Loucy (cell line): ENCODE measurements around the gene LDAH.

Source experiments
- H2AFZ ChIP-seq: fragments of 200-600 bp; sonication (generic); 2 replicates; pipeline ENCODE4 v1.6.0; 2016; ENCODE audit warnings: antibody characterized with exemption, mild to moderate bottlenecking, low read length, moderate library complexity
- H3F3A ChIP-seq: fragments of 200-600 bp; 2 replicates; pipeline ENCODE4 v1.6.0; 2016; ENCODE audit warnings: antibody characterized with exemption, low read depth, mild to moderate bottlenecking
- H3K27me3 ChIP-seq: fragments of 200-600 bp; sonication (generic); 2 replicates; pipeline ENCODE4 v1.6.1; 2014; ENCODE audit warnings: low read length, mild to moderate bottlenecking; ENCODE audit not compliant: insufficient read depth, poor library complexity, severe bottlenecking
- H3K36me3 ChIP-seq: fragments of 200-600 bp; sonication (generic); 2 replicates; pipeline ENCODE4 v1.6.1; 2016; ENCODE audit warnings: low read length; ENCODE audit not compliant: insufficient read depth
- H3K4me1 ChIP-seq: fragments of 200-600 bp; sonication (generic); 2 replicates; pipeline ENCODE4 v1.5.1; 2014; ENCODE audit warnings: low read length, mild to moderate bottlenecking; ENCODE audit not compliant: insufficient read depth, poor library complexity, severe bottlenecking
- H3K4me2 ChIP-seq: fragments of 200-600 bp; sonication (generic); 2 replicates; pipeline ENCODE4 v1.6.0; 2014; ENCODE audit warnings: antibody characterized with exemption, low read length, low read depth, mild to moderate bottlenecking; ENCODE audit not compliant: poor library complexity, severe bottlenecking
- H3K4me3 ChIP-seq: fragments of 200-600 bp; sonication (generic); 2 replicates; pipeline ENCODE4 v1.5.1; 2014; ENCODE audit warnings: low read length, mild to moderate bottlenecking, mixed read lengths; ENCODE audit not compliant: poor library complexity, severe bottlenecking
- H3K79me2 ChIP-seq: fragments of 200-600 bp; sonication (generic); 2 replicates; pipeline ENCODE4 v1.6.1; 2014; ENCODE audit warnings: low read length; ENCODE audit not compliant: insufficient read depth
- H3K9ac ChIP-seq: fragments of 200-600 bp; sonication (generic); 2 replicates; pipeline ENCODE4 v1.6.0; 2014; ENCODE audit warnings: mild to moderate bottlenecking, low read depth, low read length, moderate library complexity; ENCODE audit not compliant: poor library complexity, severe bottlenecking
- H3K9me2 ChIP-seq: fragments of 200-600 bp; sonication (generic); replicated peaks from 2 replicates; pipeline ENCODE4 v1.6.1; 2016; ENCODE audit warnings: low read depth, low read length, mixed read lengths
- H3K9me3 ChIP-seq: fragments of 200-600 bp; sonication (generic); 2 replicates; pipeline ENCODE4 v1.6.1; 2014; ENCODE audit warnings: mild to moderate bottlenecking, antibody characterized with exemption, low read length, low read depth; ENCODE audit not compliant: insufficient read depth
- H4K20me1 ChIP-seq: fragments of 200-600 bp; sonication (generic); 2 replicates; pipeline ENCODE4 v1.6.0; 2014; ENCODE audit warnings: antibody characterized with exemption, low read length, mild to moderate bottlenecking; ENCODE audit not compliant: insufficient read depth, poor library complexity, severe bottlenecking
- EZH2phosphoT487 ChIP-seq: fragments of 200-600 bp; IDR thresholded peaks from 2 replicates; pipeline ENCODE4 v1.6.1; 2018; ENCODE audit warnings: antibody characterized with exemption, mild to moderate bottlenecking, moderate library complexity, borderline replicate concordance
- TF ChIP-seq, protein P1 (sequence below): fragments of 200-600 bp; sonication (generic); conservative IDR thresholded peaks from 2 replicates; pipeline ENCODE4 v1.5.1; 2014; ENCODE audit warnings: mild to moderate bottlenecking, antibody characterized with exemption, low read length

The LDAH gene

DNA sequence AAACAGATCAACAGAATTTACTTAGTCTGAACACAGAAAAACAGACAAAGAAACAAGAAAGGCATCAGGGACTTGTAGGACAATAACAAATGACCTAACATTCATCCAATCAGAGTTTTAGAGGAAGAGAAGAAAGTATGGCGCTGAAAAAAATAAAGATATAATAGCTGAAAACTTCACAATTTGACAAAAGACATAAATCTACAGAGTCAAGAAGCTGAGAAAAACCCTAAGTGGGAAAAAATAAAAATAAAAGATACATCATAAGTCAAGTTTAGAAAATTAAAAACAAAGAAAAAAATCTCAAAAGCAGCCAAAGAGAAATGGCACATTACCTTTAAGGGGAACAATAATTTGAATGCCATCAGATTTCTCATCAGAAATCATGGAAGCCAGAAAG, 7.7 kb downstream of the LDAH start:
- TF ChIP-seq EZH2phosphoT487 = no peak
- TF ChIP-seq, protein P1, sequence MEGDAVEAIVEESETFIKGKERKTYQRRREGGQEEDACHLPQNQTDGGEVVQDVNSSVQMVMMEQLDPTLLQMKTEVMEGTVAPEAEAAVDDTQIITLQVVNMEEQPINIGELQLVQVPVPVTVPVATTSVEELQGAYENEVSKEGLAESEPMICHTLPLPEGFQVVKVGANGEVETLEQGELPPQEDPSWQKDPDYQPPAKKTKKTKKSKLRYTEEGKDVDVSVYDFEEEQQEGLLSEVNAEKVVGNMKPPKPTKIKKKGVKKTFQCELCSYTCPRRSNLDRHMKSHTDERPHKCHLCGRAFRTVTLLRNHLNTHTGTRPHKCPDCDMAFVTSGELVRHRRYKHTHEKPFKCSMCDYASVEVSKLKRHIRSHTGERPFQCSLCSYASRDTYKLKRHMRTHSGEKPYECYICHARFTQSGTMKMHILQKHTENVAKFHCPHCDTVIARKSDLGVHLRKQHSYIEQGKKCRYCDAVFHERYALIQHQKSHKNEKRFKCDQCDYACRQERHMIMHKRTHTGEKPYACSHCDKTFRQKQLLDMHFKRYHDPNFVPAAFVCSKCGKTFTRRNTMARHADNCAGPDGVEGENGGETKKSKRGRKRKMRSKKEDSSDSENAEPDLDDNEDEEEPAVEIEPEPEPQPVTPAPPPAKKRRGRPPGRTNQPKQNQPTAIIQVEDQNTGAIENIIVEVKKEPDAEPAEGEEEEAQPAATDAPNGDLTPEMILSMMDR = no peak
- H3K9me3 ChIP-seq = no peaks in the 10 kb centered on the region
- no peak overlapping the region for H3K4me3 ChIP-seq
- no peaks in the 10 kb centered on the region for H4K20me1 ChIP-seq
- H3K79me2 ChIP-seq = no peaks in the 10 kb centered on the region
- H3F3A ChIP-seq = no peaks in the 10 kb centered on the region
- H2AFZ ChIP-seq = no peak overlapping the region
- H3K36me3 ChIP-seq = no peaks in the 10 kb centered on the region
- H3K9ac ChIP-seq = no peak overlapping the region
- H3K27me3 ChIP-seq = no peaks in the 10 kb centered on the region
- no peaks in the 10 kb centered on the region for H3K4me1 ChIP-seq
- H3K9me2 ChIP-seq = no peaks in the 10 kb centered on the region
- no peak overlapping the region for H3K4me2 ChIP-seq

DNA sequence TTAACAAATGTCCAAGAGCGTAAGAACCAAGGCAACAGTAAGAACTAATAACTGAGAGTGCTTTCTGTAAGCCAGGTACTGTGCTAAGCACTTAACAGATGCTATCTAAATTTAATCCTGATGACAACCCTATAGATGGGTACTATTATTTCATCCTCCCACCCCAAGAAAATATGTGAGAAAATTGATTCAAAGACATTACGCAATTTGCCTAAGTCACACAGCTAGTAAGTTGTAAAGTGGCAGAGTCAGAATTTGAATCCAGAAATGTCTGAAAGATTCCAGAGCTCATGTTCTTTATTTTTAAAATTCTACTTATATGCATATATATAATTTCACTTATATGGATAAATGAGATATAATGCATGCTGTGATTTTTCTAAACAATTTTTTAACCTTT, 10.1 kb downstream of the LDAH start:
- no peak overlapping the region for H3K4me2 ChIP-seq
- H3K27me3 ChIP-seq = no peaks in the 10 kb centered on the region
- no peak overlapping the region for H3K9ac ChIP-seq
- H3K9me2 ChIP-seq = no peaks in the 10 kb centered on the region
- H2AFZ ChIP-seq = no peak overlapping the region
- TF ChIP-seq, protein P1 = no peak
- no peak for TF ChIP-seq EZH2phosphoT487
- H3K4me1 ChIP-seq = no peaks in the 10 kb centered on the region
- H3K36me3 ChIP-seq = no peaks in the 10 kb centered on the region
- no peaks in the 10 kb centered on the region for H3K79me2 ChIP-seq
- H3K9me3 ChIP-seq = no peaks in the 10 kb centered on the region
- H3F3A ChIP-seq = no peaks in the 10 kb centered on the region
- no peaks in the 10 kb centered on the region for H4K20me1 ChIP-seq
- no peak overlapping the region for H3K4me3 ChIP-seq

DNA sequence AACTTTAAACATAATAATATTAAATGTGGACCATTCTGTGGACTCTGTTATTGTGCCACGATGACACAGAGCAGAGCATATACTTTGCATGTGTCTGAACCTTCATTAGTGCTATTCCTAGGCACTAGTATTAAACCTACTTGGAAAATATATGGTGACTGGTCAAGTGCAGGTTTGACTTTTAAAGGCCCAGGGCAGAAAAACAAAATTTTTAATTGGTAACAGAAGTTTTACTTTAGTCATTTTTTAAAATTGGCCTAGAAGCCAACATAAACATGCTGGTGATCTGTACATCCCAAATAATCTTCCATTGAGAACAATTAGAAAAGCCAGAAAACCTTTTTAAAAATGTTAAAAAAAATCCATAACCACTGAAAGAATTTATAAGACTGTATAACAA, 16.6 kb downstream of the LDAH start:
- Histone ChIP-seq H3F3A (no peaks in the 10 kb centered on the region), H2AFZ (no peak overlapping the region), H3K27me3 (no peaks in the 10 kb centered on the region), H3K4me1 (no peaks in the 10 kb centered on the region), H3K36me3 (no peaks in the 10 kb centered on the region), H3K9ac (no peak overlapping the region), H3K9me2 (no peaks in the 10 kb centered on the region), H3K9me3 (no peaks in the 10 kb centered on the region), H3K79me2 (no peaks in the 10 kb centered on the region), H4K20me1 (no peaks in the 10 kb centered on the region), H3K4me3 (no peak overlapping the region), H3K4me2 (no peak overlapping the region)
- TF ChIP-seq, protein P1 = no peak
- no peak for TF ChIP-seq EZH2phosphoT487
